Endothelial cell of hepatic sinusoid (primary cell): ENCODE results near the gene CCDC38.
"Not testable (repeated sequence)": the region's sequence is repeated elsewhere in the genome, so short reads cannot be mapped to it uniquely, and the experiment has no call there.

Experiments used
- in situ Hi-C: cut with HindIII; loops from 2 replicates; pipeline ENCODE4 v1.10.0; 2017; ENCODE audit warnings: low sequenced_read_pairs

Gene CCDC38

GRCh38 chr12:95842426-95842825 is 100.0 kb downstream of the CCDC38 start:
- in situ Hi-C loops: not testable (repeated sequence)

GRCh38 chr12:95838125-95838524 is 104.3 kb downstream of the CCDC38 start:
- in situ Hi-C loops: no loop called here

DNA sequence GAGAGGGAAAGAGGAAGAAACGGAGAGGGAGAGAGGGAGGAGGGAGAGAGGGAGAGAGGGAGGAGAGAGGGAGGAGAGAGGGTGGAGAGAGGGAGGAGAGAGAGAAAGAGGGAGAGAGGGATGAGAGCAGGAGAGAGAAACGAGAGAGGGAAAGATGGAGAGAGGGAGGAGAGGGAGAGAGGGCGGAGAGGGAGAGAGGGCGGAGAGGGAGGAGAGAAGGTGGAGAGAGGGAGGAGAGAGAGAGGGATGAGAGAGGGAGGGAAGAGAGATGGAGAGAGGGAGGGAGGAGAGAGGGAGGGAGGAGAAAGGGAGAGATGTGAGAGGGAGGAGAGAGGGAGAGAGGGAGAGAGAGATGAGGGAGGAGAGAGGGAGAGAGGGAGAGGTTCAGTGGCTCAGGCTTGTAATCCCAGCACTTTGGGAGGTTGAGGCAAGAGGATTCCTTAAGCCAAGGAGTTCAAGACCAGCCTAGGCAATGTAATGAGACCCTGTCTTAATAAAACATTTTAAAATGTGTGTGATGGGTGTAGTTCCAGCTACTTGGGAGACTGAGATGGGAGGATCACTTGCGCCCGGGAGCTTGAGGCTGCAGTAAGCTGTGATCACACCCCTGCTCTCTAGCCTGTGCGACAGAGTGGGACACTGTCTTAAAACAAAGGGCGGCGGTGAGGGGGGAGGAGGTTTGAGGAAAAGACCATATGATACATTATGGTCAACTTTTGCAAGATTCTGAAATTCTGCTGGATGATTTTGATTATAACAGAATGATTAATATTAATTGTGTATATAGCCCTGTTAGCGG is 105.0 kb downstream of the CCDC38 start:
- in situ Hi-C loops: no loop called here

DNA sequence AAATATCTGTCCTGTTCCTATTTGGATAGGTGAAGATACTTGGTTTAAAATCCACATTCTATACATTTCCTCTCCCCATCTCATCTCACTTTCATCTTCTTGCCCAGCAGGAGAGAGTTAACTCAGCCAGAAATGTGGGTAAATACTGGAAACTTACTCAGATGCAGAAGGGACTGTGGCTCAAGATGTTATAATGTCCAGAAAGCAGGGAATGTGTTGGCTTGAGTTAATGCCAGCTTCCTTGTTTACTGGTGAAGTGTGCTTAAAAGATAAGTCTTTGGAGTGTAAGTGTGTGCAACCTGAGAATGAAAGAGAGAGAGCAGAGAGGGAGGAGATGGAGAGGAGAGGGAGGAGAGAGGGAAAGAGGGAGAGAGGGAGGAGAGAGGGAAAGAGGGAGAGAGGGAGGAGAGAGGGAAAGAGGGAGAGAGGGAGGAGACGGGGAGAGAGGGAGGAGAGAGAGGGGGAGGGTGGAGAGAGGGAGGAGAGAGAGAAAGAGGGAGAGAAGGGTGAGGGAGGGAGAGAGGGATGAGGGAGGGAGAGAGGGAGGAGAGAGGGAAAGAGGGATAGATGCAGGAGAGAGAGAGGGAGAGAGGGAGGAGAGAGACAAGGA is 105.7 kb downstream of the CCDC38 start:
- in situ Hi-C loops: no loop called here

DNA sequence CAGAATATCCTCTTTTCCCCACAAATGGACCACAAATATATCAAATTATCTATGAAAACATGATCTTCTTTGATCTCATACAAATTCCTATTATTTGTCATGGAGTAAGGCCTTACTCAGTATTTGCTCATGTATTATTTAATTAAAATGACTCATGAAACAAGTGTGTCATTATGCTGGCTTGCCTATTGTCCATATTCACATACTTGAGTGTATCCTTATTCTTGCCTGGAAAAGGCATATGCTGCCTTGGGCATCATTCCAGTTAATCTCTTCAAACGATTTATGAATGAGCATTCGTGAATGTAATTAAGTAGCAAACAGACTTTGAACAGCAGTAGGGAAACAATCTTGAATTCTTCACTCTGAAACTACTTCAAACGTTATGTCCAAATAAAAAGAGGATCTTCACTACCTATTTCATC is 106.2 kb downstream of the CCDC38 start:
- in situ Hi-C loops: no loop called here

GRCh38 chr12:95834572-95834971 is 107.8 kb downstream of the CCDC38 start:
- in situ Hi-C loops: no loop called here

DNA sequence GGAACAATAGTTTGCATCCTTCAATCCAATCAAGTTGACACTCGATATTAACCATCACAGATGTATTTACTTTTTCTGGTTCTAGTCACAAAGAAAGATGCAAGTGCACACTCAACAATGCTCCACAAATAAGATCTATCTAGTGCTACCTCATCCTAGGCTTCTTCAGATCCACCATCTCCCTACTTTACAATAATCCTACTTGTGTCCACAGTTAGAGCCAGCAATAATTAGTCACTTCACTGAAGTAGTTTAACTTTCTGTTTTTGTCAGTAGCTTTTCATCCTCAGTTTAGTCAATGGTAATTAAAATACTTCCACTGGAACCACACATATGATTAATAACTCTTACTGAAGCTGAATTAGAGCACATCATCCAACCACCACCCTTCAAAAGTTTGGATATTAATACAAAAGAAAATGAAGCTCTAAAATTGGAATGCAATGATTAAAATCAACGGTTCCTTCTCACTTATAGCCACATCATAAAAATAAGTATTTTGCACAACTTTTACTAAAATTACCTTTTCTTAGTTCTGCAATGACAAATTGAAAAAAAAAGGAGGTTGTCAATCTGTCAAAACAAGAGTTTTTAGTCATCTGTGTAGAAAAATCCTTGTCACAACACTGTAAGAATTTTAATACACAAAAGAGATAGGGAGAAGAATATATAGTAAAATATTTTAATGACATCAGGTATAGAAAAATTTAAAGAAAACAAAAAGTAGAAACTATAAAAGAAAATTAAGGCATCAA is 111.9 kb downstream of the CCDC38 start:
- in situ Hi-C loops: no loop called here

DNA sequence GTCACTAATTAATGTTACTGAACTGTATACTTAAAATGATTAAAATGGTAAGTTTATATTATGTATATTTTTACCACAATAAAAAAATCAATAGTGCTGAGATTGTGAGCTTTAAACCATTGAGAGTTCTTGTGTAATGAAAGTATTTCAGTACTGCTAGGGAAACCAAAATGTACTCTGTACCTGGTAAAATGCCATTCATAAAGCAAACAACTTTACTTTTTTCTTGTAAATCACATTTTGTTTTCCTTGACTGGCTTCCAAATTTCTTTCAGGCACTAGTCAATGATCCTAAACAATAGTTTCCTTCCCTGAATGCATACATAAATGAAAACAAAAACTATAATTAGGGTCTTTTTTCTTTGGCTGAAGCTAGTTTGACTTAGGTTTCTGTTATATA is 113.0 kb downstream of the CCDC38 start:
- in situ Hi-C loops: no loop called here

- in situ Hi-C loops: no loop called here
Observed at GRCh38 chr12:95820096-95820703, 122.2 kb downstream of the CCDC38 start.
